GM12878 (cell line): Measurements from ENCODE around the gene IGF2R. TPM values are rescaled to one million over a fixed set of nuclear protein-coding genes. Genes with fewer than 3 reads are reported as not detected.
"Not testable (repeated sequence)": the region's sequence is repeated elsewhere in the genome, so short reads cannot be mapped to it uniquely, and the experiment has no call there.

Source experiments
- ATAC-seq: fragments of 200-7000 bp; cut with Tn5 transposase; 3 replicates; pipeline ENCODE4 v1.9.1; 2020; ENCODE audit warnings: mild to moderate bottlenecking, moderate library complexity
- BruUV-seq: library from RNA; stranded (reverse); fragments of 400-500 nt; replicated peaks from 2 replicates; lab custom pipeline; 2021; lab: Mats Ljungman, UMichigan
- CTCF ChIA-PET: fragments of 300-600 bp; sonication (Branson Sonifier 250); formaldehyde crosslinking; extraction: SDS; loops from one replicate; lab custom pipeline; 2021; ENCODE audit warnings: inconsistent platforms; lab: Yijun Ruan, JAX
- POLR2A ChIA-PET: fragments of 350-600 bp; formaldehyde crosslinking; extraction: SDS; loops from one replicate; lab custom pipeline; 2021; ENCODE audit warnings: inconsistent platforms; lab: Charles Lee
- RAD21 ChIA-PET: fragments of 300-600 bp; sonication (Branson Sonifier 250); formaldehyde crosslinking; loops from one replicate; lab custom pipeline; 2023; ENCODE audit warnings: antibody characterized with exemption; ENCODE audit not compliant: unreplicated experiment; lab: Charles Lee
- SMC1A ChIA-PET: fragments of 300-600 bp; sonication (Branson Sonifier 250); formaldehyde crosslinking; loops from one replicate; lab custom pipeline; 2023; ENCODE audit not compliant: unreplicated experiment, uncharacterized antibody; lab: Charles Lee
- DNase-seq: peaks from one replicate; pipeline ENCODE4 v3.0.0-alpha.2; 2011; ENCODE audit warnings: low read depth, low spot score
- FAIRE-seq: peaks from 3 replicates; lab custom pipeline; 2011; peaks lifted over from hg19 to GRCh38; lab: Jason Lieb, UNC
- H2AFZ ChIP-seq: 2 replicates; pipeline ENCODE4 v1.6.0; 2011; ENCODE audit warnings: low read depth, low read length, control low read depth; ENCODE audit not compliant: control insufficient read depth
- H3K27ac ChIP-seq: 2 replicates; pipeline ENCODE4 v1.5.1; 2011; ENCODE audit warnings: control low read depth; ENCODE audit not compliant: control insufficient read depth, insufficient read depth
- H3K27me3 ChIP-seq, 2 experiments: replicated peaks in 1 of 2; 2 replicates each; pipeline versions ENCODE4 v1.6.0 to v1.6.1; 2011; ENCODE audit warnings: low read length in 1 of 2; ENCODE audit not compliant: control insufficient read depth in 2 of 2, insufficient read depth in 2 of 2
- H3K36me3 ChIP-seq, 2 experiments: 2 replicates each; pipeline ENCODE4 v1.5.1; 2011; ENCODE audit warnings: low read length in 1 of 2; ENCODE audit not compliant: control insufficient read depth in 2 of 2, insufficient read depth in 2 of 2
- H3K4me1 ChIP-seq: 2 replicates; pipeline ENCODE4 v1.6.1; 2011; ENCODE audit warnings: mild to moderate bottlenecking, low read length, moderate library complexity, mixed read lengths; ENCODE audit not compliant: control insufficient read depth, insufficient read depth
- H3K4me2 ChIP-seq: 2 replicates; pipeline ENCODE4 v1.6.0; 2011; ENCODE audit warnings: control low read depth; ENCODE audit not compliant: control insufficient read depth, insufficient read depth
- H3K4me3 ChIP-seq: fragments of 200-600 bp; sonication (generic); 2 replicates; pipeline ENCODE4 v1.5.1; 2016
- H3K79me2 ChIP-seq: 2 replicates; pipeline ENCODE4 v1.6.0; 2011; ENCODE audit warnings: low read length; ENCODE audit not compliant: control insufficient read depth, insufficient read depth
- H3K9ac ChIP-seq: 2 replicates; pipeline ENCODE4 v1.8.0; 2011; ENCODE audit warnings: low read length, control low read depth, mixed read lengths; ENCODE audit not compliant: control insufficient read depth, insufficient read depth
- H3K9me3 ChIP-seq: replicated peaks from 3 replicates; pipeline ENCODE4 v1.5.1; 2011; ENCODE audit warnings: mild to moderate bottlenecking, low read length; ENCODE audit not compliant: control insufficient read depth, insufficient read depth
- H4K20me1 ChIP-seq: 2 replicates; pipeline ENCODE4 v1.6.0; 2011; ENCODE audit not compliant: control insufficient read depth, insufficient read depth
- CBX3 ChIP-seq: fragments of 200-600 bp; sonication (generic); IDR thresholded peaks from 2 replicates; pipeline ENCODE4 v1.6.1; 2016; ENCODE audit warnings: low read depth, borderline replicate concordance
- CTCF ChIP-seq, 3 experiments: IDR thresholded peaks in 2 of 3; conservative IDR thresholded peaks in 1 of 3; 2 replicates each; pipeline ENCODE4 v1.5.1; 2011; ENCODE audit warnings: low read depth in 3 of 3, low read length in 3 of 3, mild to moderate bottlenecking in 3 of 3, control low read depth in 2 of 3, moderate library complexity in 2 of 3, inconsistent platforms in 1 of 3, mixed read lengths in 1 of 3; ENCODE audit not compliant: control insufficient read depth in 2 of 3, insufficient read depth in 1 of 3; ENCODE audit errors: extremely low read depth in 1 of 3
- ESRRA ChIP-seq: IDR thresholded peaks from 2 replicates; pipeline ENCODE4 v1.6.1; 2012; ENCODE audit warnings: mild to moderate bottlenecking, low read length, improper control_type of control experiment
- MXI1 ChIP-seq: fragments of 150-350 bp; IDR thresholded peaks from 2 replicates; pipeline ENCODE4 v1.6.1; 2011; ENCODE audit warnings: low read depth, mild to moderate bottlenecking, inconsistent platforms, low read length, improper control_type of control experiment
- NFXL1 ChIP-seq: fragments of 450-650 bp; IDR thresholded peaks from 2 replicates; pipeline ENCODE4 v1.6.1; 2017; ENCODE audit warnings: antibody characterized with exemption, mild to moderate bottlenecking, borderline replicate concordance
- YY1 ChIP-seq: IDR thresholded peaks from 2 replicates; pipeline ENCODE4 v1.6.1; 2011; ENCODE audit warnings: low read depth, mild to moderate bottlenecking, low read length
- ZBED1 ChIP-seq: IDR thresholded peaks from 2 replicates; pipeline ENCODE4 v1.6.1; 2016; ENCODE audit warnings: borderline replicate concordance
- ZBTB11 ChIP-seq: fragments of 450-650 bp; formaldehyde crosslinking; IDR thresholded peaks from 2 replicates; pipeline ENCODE4 v1.5.0; 2022; ENCODE audit warnings: mild to moderate bottlenecking, missing genetic modification characterization
- ZBTB33 ChIP-seq: fragments of 450-650 bp; IDR thresholded peaks from 2 replicates; pipeline ENCODE4 v1.6.1; 2017; ENCODE audit warnings: mild to moderate bottlenecking
- WGBS: methylation state at CpG from one replicate; pipeline ENCODE4 v1.1.6; 2016; ENCODE audit warnings: low lambda C conversion rate; ENCODE audit not compliant: insufficient replicate concordance, insufficient coverage; ENCODE audit errors: missing lambda C conversion rate; 5-methylcytosine and 5-hydroxymethylcytosine counted together
- in situ Hi-C: fragments of 300-500 bp; cut with MboI; formaldehyde crosslinking; loops from 9 replicates; pipeline ENCODE4 v1.14.3; 2018; ENCODE audit warnings: mixed read lengths
- intact Hi-C: fragments of 100-400 bp; cut with micrococcal nuclease; formaldehyde crosslinking; loops from one replicate; pipeline ENCODE4 v1.14.2; 2022; ENCODE audit not compliant: unreplicated experiment
- polyA plus RNA-seq, 11 experiments: library from polyadenylated mRNA; depleted of rRNA in 4 of 11; unstranded in 6 of 11; stranded (reverse) in 5 of 11; fragments of >200 nt; fragmentation: Nextera tagmentation in 4 of 11; fragmentation: Illumina TruSeq in 1 of 11; extraction: Ambion mirVana in 4 of 11; extraction: Trizol in 1 of 11; gene quantifications; 1 replicate in 1 of 11; 2 replicates in 10 of 11; pipeline versions ENCODE4 v1.2.1 to v1.2.3, GENCODE V29; 2011 to 2016; ENCODE audit warnings: inconsistent platforms in 2 of 11, missing spikeins in 2 of 11, low read depth in 1 of 11
- total RNA-seq, 4 experiments: library from RNA; depleted of rRNA in 3 of 4; stranded (reverse); fragments of >200 nt in 3 of 4; fragmentation: Illumina TruSeq in 1 of 4; extraction: Trizol in 1 of 4; gene quantifications; 2 replicates each; pipeline versions ENCODE4 v1.2.1 to v1.2.3, GENCODE V29; 2013 to 2021

Gene IGF2R
- total and polyA plus RNA-seq, 10 of the 15 experiments (the other 5 are each of a cell fraction or from before 2014, with no cell fraction given), result 1.00 to 40.1 (median 16.8) TPM

GRCh38 chr6:160000893-160001427 lies 32.1 kb downstream of the IGF2R start:
- BruUV-seq, H4K20me1 ChIP-seq, POLR2A ChIA-PET, H3K4me2 ChIP-seq, in situ Hi-C loops, DNase-seq, RAD21 ChIA-PET, FAIRE-seq, H3K27me3 ChIP-seq, H3K9ac ChIP-seq, H2AFZ ChIP-seq, H3K36me3 ChIP-seq, H3K4me1 ChIP-seq, ATAC-seq, intact Hi-C loops, H3K27ac ChIP-seq, H3K4me3 ChIP-seq: not testable (repeated sequence)
- ChIA-PET SMC1A (interaction anchor here (1.9 kb wide), 1 partner anchor 10 kb away, joined by 6 read pairs; no protein-coding TSS in a partner anchor), CTCF (interaction anchor here (0.9 kb wide), 1 partner anchor 319 kb away, joined by 3 read pairs; no protein-coding TSS in a partner anchor)
- 94% methylated on average over 9 of the region's 9 CpGs for WGBS
- peaks cover 12% of the 10 kb centered on the region; the same call in 2 of the 3 replicates for H3K9me3 ChIP-seq
- H3K79me2 ChIP-seq, result peaks cover 45% of the 10 kb centered on the region

GRCh38 chr6:160002882-160003281 lies 34.0 kb downstream of the IGF2R start:
- BruUV-seq, result no TSS peak
- in situ Hi-C loops (no loop called here), intact Hi-C loops (no loop called here)
- CTCF ChIA-PET, result no interaction called here
- H4K20me1 ChIP-seq, result no peaks in the 10 kb centered on the region
- no peak overlapping the region for H2AFZ ChIP-seq
- H3K9me3 ChIP-seq, result peaks cover 12% of the 10 kb centered on the region; the same call in 2 of the 3 replicates
- peaks cover 3 to 4% of the 10 kb centered on the region in 2 experiments; a peak in 1 of 4 replicates for H3K36me3 ChIP-seq
- peaks cover 32% of the 10 kb centered on the region for H3K79me2 ChIP-seq
- no peak for FAIRE-seq
- POLR2A ChIA-PET, result no interaction called here
- no peaks in the 10 kb centered on the region for H3K4me1 ChIP-seq
- 80% methylated on average over 2 of the region's 2 CpGs for WGBS
- ATAC-seq, result no peak
- no peak overlapping the region for H3K4me2 ChIP-seq
- RAD21 ChIA-PET, result no interaction called here
- H3K27me3 ChIP-seq, result no peaks in the 10 kb centered on the region
- no peak for DNase-seq
- SMC1A ChIA-PET, result interaction anchor here (1.8 to 1.9 kb wide), 2 partner anchors 11 to 16 kb away, joined by 4 to 6 read pairs; no protein-coding TSS in a partner anchor
- H3K27ac ChIP-seq, result no peak overlapping the region
- H3K9ac ChIP-seq, result no peak overlapping the region
- H3K4me3 ChIP-seq, result no peak overlapping the region
- TF ChIP-seq ESRRA, result no peak
- no peak for TF ChIP-seq YY1
- TF ChIP-seq ZBTB11, result no peak
- no peak for TF ChIP-seq NFXL1
- TF ChIP-seq ZBED1, result no peak
- TF ChIP-seq MXI1, result no peak
- TF ChIP-seq ZBTB33, result no peak
- no peak for TF ChIP-seq CBX3
- TF ChIP-seq CTCF (IDR thresholded peaks at IDR 0.05 in 2 of 3, conservative IDR thresholded peaks at IDR 0.05 in 1 of 3; ENCODE audit: control insufficient read depth in 2 of 3, extremely low read depth in 1 of 3, insufficient read depth in 1 of 3, low read depth in 3 of 3, low read length in 3 of 3), result no peak
